Lower lobe of right lung (tissue), 2 donors: Measurements from ENCODE around the gene HM13. TPM values are rescaled to one million over a fixed set of nuclear protein-coding genes. Genes with fewer than 3 reads are reported as not detected.

Source experiments
- ATAC-seq, 2 donors: fragments of 200-7000 bp; cut with Tn5 transposase; one replicate each; pipeline ENCODE4 v1.9.1; 2020 to 2022; ENCODE audit warnings: mild to moderate bottlenecking in 2 of 2, moderate library complexity in 2 of 2
- DNase-seq: peaks from one replicate; pipeline ENCODE4 v3.0.0-alpha.2; 2020
- H3K27ac ChIP-seq: fragments of 200-600 bp; one replicate; pipeline ENCODE4 v1.8.0; 2022
- H3K27me3 ChIP-seq: fragments of 200-600 bp; one replicate; pipeline ENCODE4 v1.8.0; 2022; ENCODE audit warnings: low read depth
- H3K36me3 ChIP-seq: fragments of 200-600 bp; one replicate; pipeline ENCODE4 v1.8.0; 2022; ENCODE audit warnings: mild to moderate bottlenecking
- H3K4me1 ChIP-seq: fragments of 200-600 bp; one replicate; pipeline ENCODE4 v1.8.0; 2022
- H3K4me3 ChIP-seq: fragments of 200-600 bp; one replicate; pipeline ENCODE4 v1.8.0; 2022; ENCODE audit warnings: mild to moderate bottlenecking
- H3K9me3 ChIP-seq: fragments of 200-600 bp; one replicate; pipeline ENCODE4 v1.8.0; 2022
- intact Hi-C: fragments of 100-400 bp; cut with DNase I; formaldehyde crosslinking; loops from one replicate; pipeline ENCODE4 v1.11.0; 2022
- total RNA-seq: library from RNA; stranded (reverse); fragmentation: NEBNext Ultra II Directional; extraction: Animal tissue kit (Norgen Biotek cat#: 25700); gene quantifications from one replicate; pipeline ENCODE4 v1.2.1, GENCODE V29; 2021
- TF ChIP-seq, protein P1 (sequence below): fragments of 200-600 bp; IDR thresholded peaks from one replicate; pipeline ENCODE4 v1.8.0; 2022; ENCODE audit warnings: antibody characterized with exemption, mild to moderate bottlenecking
- donor health status: DM: no; HTN: yes; CAD: no; lungs with severe emphysema.

HM13 gene
- total RNA-seq, 1 donor from 2014 or later, result 134 TPM

DNA sequence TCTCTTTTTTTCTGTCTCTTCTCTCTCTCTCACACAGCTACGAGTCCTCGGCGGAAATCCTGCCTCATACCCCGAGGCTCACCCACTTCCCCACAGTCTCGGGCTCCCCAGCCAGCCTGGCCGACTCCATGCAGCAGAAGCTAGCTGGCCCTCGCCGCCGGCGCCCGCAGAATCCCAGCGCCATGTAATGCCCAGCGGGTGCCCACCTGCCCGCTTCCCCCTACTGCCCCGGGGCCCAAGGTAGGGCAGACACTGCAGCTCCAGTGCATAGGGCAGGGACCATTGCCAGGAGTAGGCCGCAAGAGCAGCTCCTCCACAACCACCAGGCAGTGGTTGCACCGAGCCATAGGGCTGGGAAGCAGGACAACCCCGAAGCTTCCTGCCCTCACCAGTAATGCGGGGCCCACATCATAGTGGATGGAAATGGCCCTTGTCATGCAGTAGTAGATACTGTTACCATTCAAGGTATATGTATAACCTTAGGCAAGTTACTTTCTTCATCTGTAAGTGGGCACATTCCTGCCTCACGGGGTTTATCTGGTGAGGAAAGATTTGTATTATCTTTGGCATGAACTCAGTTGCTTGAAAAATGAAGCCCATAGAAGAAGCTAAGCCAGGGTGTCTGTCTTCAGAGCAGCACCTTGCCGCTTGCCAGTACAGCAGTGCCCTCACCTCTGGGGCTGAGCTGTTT, 53.9 kb downstream of the HM13 start:
- intact Hi-C loops, result no loop called here
- Histone ChIP-seq H3K27ac (no peak overlapping the region), H3K4me1 (peaks cover 38% of the 10 kb centered on the region), H3K4me3 (no peak overlapping the region), H3K36me3 (peaks cover 67% of the 10 kb centered on the region), H3K27me3 (no peaks in the 10 kb centered on the region), H3K9me3 (no peaks in the 10 kb centered on the region)
- DNase-seq, result no peak
- TF ChIP-seq, protein P1, sequence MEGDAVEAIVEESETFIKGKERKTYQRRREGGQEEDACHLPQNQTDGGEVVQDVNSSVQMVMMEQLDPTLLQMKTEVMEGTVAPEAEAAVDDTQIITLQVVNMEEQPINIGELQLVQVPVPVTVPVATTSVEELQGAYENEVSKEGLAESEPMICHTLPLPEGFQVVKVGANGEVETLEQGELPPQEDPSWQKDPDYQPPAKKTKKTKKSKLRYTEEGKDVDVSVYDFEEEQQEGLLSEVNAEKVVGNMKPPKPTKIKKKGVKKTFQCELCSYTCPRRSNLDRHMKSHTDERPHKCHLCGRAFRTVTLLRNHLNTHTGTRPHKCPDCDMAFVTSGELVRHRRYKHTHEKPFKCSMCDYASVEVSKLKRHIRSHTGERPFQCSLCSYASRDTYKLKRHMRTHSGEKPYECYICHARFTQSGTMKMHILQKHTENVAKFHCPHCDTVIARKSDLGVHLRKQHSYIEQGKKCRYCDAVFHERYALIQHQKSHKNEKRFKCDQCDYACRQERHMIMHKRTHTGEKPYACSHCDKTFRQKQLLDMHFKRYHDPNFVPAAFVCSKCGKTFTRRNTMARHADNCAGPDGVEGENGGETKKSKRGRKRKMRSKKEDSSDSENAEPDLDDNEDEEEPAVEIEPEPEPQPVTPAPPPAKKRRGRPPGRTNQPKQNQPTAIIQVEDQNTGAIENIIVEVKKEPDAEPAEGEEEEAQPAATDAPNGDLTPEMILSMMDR, result no peak
- no peak for ATAC-seq

DNA sequence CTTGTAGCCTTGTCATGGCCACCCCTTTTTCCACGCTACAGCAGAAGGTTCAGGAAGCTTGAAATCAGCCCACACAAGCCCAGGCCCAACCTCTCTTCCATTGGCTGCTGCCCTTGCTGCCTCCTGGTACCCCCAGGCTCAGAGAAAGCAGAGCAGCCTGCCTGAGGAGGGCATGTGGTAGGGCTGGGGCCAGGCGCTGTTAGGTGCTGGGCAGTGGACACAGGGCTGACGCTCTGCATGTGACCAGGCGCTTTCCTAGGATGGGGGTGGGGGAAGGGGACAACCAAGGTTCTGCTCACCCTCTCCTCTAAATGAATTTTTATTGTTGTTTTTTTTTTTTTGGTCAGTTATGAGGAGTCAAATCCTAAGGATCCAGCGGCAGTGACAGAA, 54.5 kb downstream of the HM13 start:
- Histone ChIP-seq H3K9me3 (no peaks in the 10 kb centered on the region), H3K27me3 (no peaks in the 10 kb centered on the region), H3K4me1 (peaks cover 40% of the 10 kb centered on the region), H3K4me3 (no peak overlapping the region), H3K36me3 (peaks cover 61% of the 10 kb centered on the region), H3K27ac (no peak overlapping the region)
- TF ChIP-seq, protein P1, result no peak
- DNase-seq (no peak), ATAC-seq (no peak)
- intact Hi-C loops, result no loop called here

DNA sequence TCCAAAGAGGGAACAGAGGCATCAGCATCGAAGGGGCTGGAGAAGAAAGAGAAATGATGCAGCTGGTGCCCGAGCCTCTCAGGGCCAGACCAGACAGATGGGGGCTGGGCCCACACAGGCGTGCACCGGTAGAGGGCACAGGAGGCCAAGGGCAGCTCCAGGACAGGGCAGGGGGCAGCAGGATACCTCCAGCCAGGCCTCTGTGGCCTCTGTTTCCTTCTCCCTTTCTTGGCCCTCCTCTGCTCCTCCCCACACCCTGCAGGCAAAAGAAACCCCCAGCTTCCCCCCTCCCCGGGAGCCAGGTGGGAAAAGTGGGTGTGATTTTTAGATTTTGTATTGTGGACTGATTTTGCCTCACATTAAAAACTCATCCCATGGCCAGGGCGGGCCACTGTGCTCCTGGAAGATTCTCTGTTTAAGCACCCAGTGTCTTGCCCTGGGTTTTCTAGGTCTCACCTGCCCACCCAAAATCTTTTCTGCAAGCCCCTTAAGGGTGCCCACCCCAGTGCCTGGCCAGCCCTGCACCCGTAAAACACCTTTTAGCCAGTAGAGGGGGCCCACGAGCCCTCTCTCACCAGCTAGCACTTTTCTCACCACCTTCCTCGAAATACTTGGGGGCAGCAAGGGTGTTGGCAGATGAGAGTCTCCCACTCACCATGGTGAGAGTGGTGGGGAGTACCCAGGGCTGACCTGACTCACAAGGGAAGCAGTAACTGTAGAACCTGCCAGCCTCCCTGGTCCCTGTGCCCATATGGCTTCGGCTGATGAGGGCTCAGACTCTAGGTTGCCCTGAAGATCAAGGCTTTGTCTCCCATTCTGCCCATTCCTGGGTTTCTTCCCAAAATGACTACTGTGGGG, 55.1 kb downstream of the HM13 start:
- Histone ChIP-seq H3K36me3 (peaks cover 55% of the 10 kb centered on the region), H3K9me3 (no peaks in the 10 kb centered on the region), H3K4me3 (no peak overlapping the region), H3K4me1 (peaks cover 47% of the 10 kb centered on the region), H3K27ac (peak overlapping the region; percentile 92), H3K27me3 (no peaks in the 10 kb centered on the region)
- intact Hi-C loops, result no loop called here
- DNase-seq (peak; percentile 63), ATAC-seq (peak; percentile 1 to 21)
- TF ChIP-seq, protein P1, result peak; percentile 89

DNA sequence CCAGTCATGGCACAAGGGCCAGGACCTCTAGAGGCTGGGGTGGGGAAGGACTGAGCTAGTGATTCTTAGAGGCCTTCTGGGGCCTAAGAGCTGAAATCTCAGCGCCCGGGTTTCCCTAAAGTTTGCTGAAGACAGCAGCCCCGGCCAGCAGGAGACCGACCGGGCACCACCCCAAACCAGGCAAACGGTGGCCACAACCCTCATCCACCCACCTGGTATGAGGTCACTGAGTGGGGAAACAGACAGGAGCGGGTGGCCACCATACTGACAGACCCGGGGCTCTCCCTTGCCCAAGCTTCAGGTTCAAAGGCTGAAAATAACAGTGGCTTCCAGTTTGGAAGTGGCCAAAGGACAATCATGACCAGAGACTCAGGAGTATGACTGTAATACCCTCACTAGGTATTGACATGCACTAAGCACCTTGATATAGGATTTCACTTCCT, 55.8 kb downstream of the HM13 start:
- intact Hi-C loops, result no loop called here
- no peak overlapping the region for H3K4me3 ChIP-seq
- H3K27me3 ChIP-seq, result no peaks in the 10 kb centered on the region
- H3K4me1 ChIP-seq, result peaks cover 48% of the 10 kb centered on the region
- no peak for DNase-seq
- peak overlapping the region; percentile 92 for H3K27ac ChIP-seq
- peaks cover 49% of the 10 kb centered on the region for H3K36me3 ChIP-seq
- no peaks in the 10 kb centered on the region for H3K9me3 ChIP-seq
- TF ChIP-seq, protein P1, result no peak
- no peak for ATAC-seq

DNA sequence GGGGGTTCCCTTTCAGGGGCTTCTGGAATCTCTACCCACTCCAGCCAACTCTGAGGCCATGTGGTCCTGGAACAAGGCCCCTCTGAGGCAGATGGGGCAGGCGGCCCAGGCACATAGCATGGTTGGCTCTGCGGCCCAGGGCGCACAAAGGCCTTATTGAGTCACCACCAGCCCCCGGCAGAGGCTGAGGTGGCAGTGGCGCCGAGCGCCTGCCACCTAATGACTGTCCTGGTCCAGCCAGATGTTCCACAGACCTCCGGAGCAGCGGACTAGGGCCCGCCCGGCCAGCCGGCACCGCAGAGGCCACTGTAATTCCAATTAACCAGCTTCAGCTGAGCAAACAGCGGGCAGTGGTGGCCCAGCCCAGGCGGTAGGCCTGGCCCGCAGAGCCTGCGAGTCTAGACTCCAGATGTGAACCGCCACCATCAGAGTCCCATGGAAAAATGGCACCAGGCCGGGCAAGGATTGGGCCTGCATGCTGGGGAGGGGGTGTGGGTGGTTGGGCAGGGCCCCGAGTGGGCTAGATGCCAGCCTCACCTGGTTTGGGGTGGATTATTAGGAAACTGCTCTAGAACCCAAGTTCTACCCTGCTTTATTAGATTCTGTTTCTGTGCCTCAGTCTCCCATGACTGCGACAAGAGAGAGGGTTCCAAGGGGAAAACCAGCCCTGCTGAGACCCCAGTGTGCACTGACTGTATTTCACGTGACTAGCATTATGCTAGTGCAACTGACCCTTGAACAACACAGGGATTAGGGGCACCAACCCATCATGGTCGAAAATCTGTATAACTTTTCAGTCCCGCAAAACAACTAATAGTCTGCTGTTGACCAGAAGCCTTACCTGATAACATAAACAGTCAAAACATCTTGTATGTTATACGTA, 56.7 kb downstream of the HM13 start:
- no peak for DNase-seq
- Histone ChIP-seq H3K27ac (peak overlapping the region; percentile 92), H3K4me3 (no peak overlapping the region), H3K4me1 (peaks cover 48% of the 10 kb centered on the region), H3K36me3 (peaks cover 41% of the 10 kb centered on the region), H3K27me3 (no peaks in the 10 kb centered on the region), H3K9me3 (no peaks in the 10 kb centered on the region)
- ATAC-seq, result no peak
- TF ChIP-seq, protein P1, result no peak
- intact Hi-C loops, result no loop called here
